ENCODE measurements around the gene ILK. TPM values are rescaled to one million over a fixed set of nuclear protein-coding genes. Genes with fewer than 3 reads are reported as not detected.

The ILK gene
- total RNA-seq, 1 donor from 2014 or later = 32.4 TPM

DNA sequence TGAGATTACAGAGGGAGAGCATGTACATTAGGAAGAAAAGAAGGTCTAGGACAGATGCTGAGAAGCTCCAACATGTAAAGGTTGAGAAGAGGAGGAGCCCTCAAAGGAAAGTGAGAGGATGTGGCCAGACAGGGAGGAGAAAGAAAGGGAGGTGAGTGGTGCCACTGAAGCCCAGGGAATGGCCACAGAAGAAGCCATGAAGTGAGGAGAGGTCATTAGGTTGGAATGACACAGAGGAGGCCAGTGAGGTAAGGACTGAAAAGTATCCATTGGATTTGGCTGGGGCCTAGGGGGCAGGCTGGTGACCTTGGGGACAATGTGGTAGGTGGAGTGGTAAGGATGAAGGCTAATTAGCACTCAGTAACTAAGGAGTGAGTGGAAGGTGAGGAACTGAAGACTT lies 55.1 kb downstream of the ILK start:
- no peak for ATAC-seq

Other genes starting within 250 kb of the ILK start
- 10.3 TPM for gene SMPD1, start 213.3 kb upstream of the ILK start, total RNA-seq
- gene APBB1, start 184.7 kb upstream of the ILK start, total RNA-seq = 2.6 TPM
- 0.64 TPM for gene HPX, start 162.8 kb upstream of the ILK start, total RNA-seq
- 2.7 TPM for gene TRIM3, start 129.8 kb upstream of the ILK start, total RNA-seq
- gene ARFIP2, start 122.4 kb upstream of the ILK start, total RNA-seq = 36.3 TPM
- 24.8 TPM for gene TIMM10B, start 122.3 kb upstream of the ILK start, total RNA-seq
- gene DNHD1, start 106.5 kb upstream of the ILK start, total RNA-seq = 4.9 TPM
- 13.2 TPM for gene RRP8, start 158 bp upstream of the ILK start, total RNA-seq
- 101 TPM for gene TAF10, start 8.4 kb downstream of the ILK start, total RNA-seq
- gene TPP1, start 15.6 kb downstream of the ILK start, total RNA-seq = 38.7 TPM
- gene DCHS1, start 52.0 kb downstream of the ILK start, total RNA-seq = 1.4 TPM
- gene MRPL17, start 79.6 kb downstream of the ILK start, total RNA-seq = 37.1 TPM
- 0.04 TPM for gene OR2AG2, start 168.2 kb downstream of the ILK start, total RNA-seq
- gene OR2AG1, start 179.2 kb downstream of the ILK start, total RNA-seq = not detected
- gene OR6A2, start 195.9 kb downstream of the ILK start, total RNA-seq = 0.08 TPM
- gene OR10A5, start 241.9 kb downstream of the ILK start, total RNA-seq = not detected

All from esophagus mucosa (tissue), 1 donor.